Measurements from ENCODE around the gene ZNF627.
"Not testable (repeated sequence)": the region's sequence is repeated elsewhere in the genome, so short reads cannot be mapped to it uniquely, and the experiment has no call there.

ZNF627 gene

GRCh38 chr19:11574689-11575088 lies 22.6 kb upstream of the ZNF627 start:
- no peak for DNase-seq (ENCODE audit: low read depth, low spot score)

GRCh38 chr19:11576227-11576626 lies 21.1 kb upstream of the ZNF627 start:
- no peak for DNase-seq (ENCODE audit: low read depth, low spot score)

- no peak for DNase-seq (ENCODE audit: low read depth, low spot score)
Observed at GRCh38 chr19:11577451-11578257, 19.6 kb upstream of the ZNF627 start, which contains the start of gene ACP5. Gene ACP5, minus strand, starts transcription at chr19:11577645. Its CDS starts 328 bp downstream, at chr19:11577317.

GRCh38 chr19:11578258-11579142 lies 18.8 kb upstream of the ZNF627 start:
- no peak for DNase-seq (ENCODE audit: low read depth, low spot score)

- DNase-seq (ENCODE audit: low read depth, low spot score), result no peak
Observed at GRCh38 chr19:11580116-11580515, 17.2 kb upstream of the ZNF627 start.

- no peak for DNase-seq (ENCODE audit: low read depth, low spot score)
Observed at GRCh38 chr19:11581740-11582139, 15.5 kb upstream of the ZNF627 start.

- DNase-seq (ENCODE audit: low read depth, low spot score), result no peak
Observed at GRCh38 chr19:11586331-11586730, 11.0 kb upstream of the ZNF627 start.

- DNase-seq (ENCODE audit: low read depth, low spot score), result peak; percentile 55
Observed at GRCh38 chr19:11587302-11587974, 9.8 kb upstream of the ZNF627 start.

- DNase-seq (ENCODE audit: low read depth, low spot score), result no peak
Observed at GRCh38 chr19:11587975-11588631, 9.2 kb upstream of the ZNF627 start.

- DNase-seq (ENCODE audit: low read depth, low spot score), result no peak
Observed at GRCh38 chr19:11594084-11594483, 3.2 kb upstream of the ZNF627 start.

GRCh38 chr19:11596156-11596555 lies 1.1 kb upstream of the ZNF627 start:
- DNase-seq (ENCODE audit: low read depth, low spot score), result no peak

GRCh38 chr19:11598103-11598483 lies 810 bp downstream of the ZNF627 start:
- no peak for DNase-seq (ENCODE audit: low read depth, low spot score)

- DNase-seq (ENCODE audit: low read depth, low spot score), result no peak
Observed at GRCh38 chr19:11598746-11599145, 1.5 kb downstream of the ZNF627 start.

GRCh38 chr19:11599704-11600103 lies 2.4 kb downstream of the ZNF627 start:
- not testable (repeated sequence) for DNase-seq (ENCODE audit: low read depth, low spot score)

GRCh38 chr19:11606484-11606883 lies 9.2 kb downstream of the ZNF627 start:
- no peak for DNase-seq (ENCODE audit: low read depth, low spot score)

GRCh38 chr19:11611730-11612129 lies 14.4 kb downstream of the ZNF627 start:
- DNase-seq (ENCODE audit: low read depth, low spot score), result no peak

GRCh38 chr19:11612816-11613511 lies 15.7 kb downstream of the ZNF627 start:
- no peak for DNase-seq (ENCODE audit: low read depth, low spot score)

GRCh38 chr19:11617180-11618062 lies 20.1 kb downstream of the ZNF627 start:
- DNase-seq (ENCODE audit: low read depth, low spot score), result no peak

- DNase-seq (ENCODE audit: low read depth, low spot score), result no peak
Observed at GRCh38 chr19:11620553-11620952, 23.3 kb downstream of the ZNF627 start.

GRCh38 chr19:11622401-11622800 lies 25.1 kb downstream of the ZNF627 start:
- DNase-seq (ENCODE audit: low read depth, low spot score), result not testable (repeated sequence)

Data from activated CD4-positive, CD25-positive, alpha-beta regulatory T cell treated with anti-CD3 and anti-CD28 coated beads, Interleukin-2, amount 50 U/mL, for 16 hours (primary cell).